Esophagus (tissue), 2 donors: ENCODE data around the gene BAG1. TPM values are rescaled to one million over a fixed set of nuclear protein-coding genes. Genes with fewer than 3 reads are reported as not detected.

ENCODE experiments used
- H3K27ac ChIP-seq, 2 donors: one replicate each; pipeline ENCODE4 v1.5.1; 2013; ENCODE audit warnings: low read depth in 2 of 2, mild to moderate bottlenecking in 2 of 2, inconsistent platforms in 1 of 2, low read length in 1 of 2, moderate library complexity in 1 of 2
- H3K27me3 ChIP-seq, 2 donors: one replicate each; pipeline ENCODE4 v1.6.1; 2013; ENCODE audit warnings: low read length in 2 of 2, control low read depth in 1 of 2, mild to moderate bottlenecking in 1 of 2; ENCODE audit not compliant: insufficient read depth in 2 of 2, control insufficient read depth in 1 of 2
- H3K36me3 ChIP-seq, 2 donors: one replicate each; pipeline ENCODE4 v1.6.1; 2013; ENCODE audit warnings: low read length in 1 of 2; ENCODE audit not compliant: control insufficient read depth in 2 of 2, insufficient read depth in 2 of 2
- H3K4me1 ChIP-seq, 2 donors: one replicate each; pipeline ENCODE4 v1.6.1; 2013; ENCODE audit warnings: low read length in 1 of 2; ENCODE audit not compliant: control insufficient read depth in 2 of 2, insufficient read depth in 2 of 2
- H3K4me3 ChIP-seq, 2 donors: one replicate each; pipeline ENCODE4 v1.5.1; 2013; ENCODE audit warnings: low read length in 2 of 2, mild to moderate bottlenecking in 2 of 2, low read depth in 1 of 2, moderate library complexity in 1 of 2
- H3K9me3 ChIP-seq, 2 donors: one replicate each; pipeline ENCODE4 v1.6.1; 2013; ENCODE audit warnings: mild to moderate bottlenecking in 2 of 2, low read depth in 1 of 2, low read length in 1 of 2, moderate library complexity in 1 of 2; ENCODE audit not compliant: control insufficient read depth in 2 of 2, insufficient read depth in 1 of 2
- WGBS, 2 donors: extraction: QIAGEN DNeasy Blood & Tissue Kit; methylation state at CpG; one replicate each; pipeline ENCODE4 v1.1.7; 2013; 5-methylcytosine and 5-hydroxymethylcytosine counted together
- polyA plus RNA-seq, 2 donors: library from polyadenylated mRNA; stranded (reverse); fragments of 200-250 nt; gene quantifications; one replicate each; pipeline ENCODE4 v1.2.3, GENCODE V29; 2013
- donor health status: healthy with polysubstance abuse.
- donor health status: Bipolar disorder and iron deficiency.

The BAG1 gene
- 100 to 1,000 TPM in 1 of 2 donors, 10 to 100 TPM in 1; 63.5 to 102 TPM for polyA plus RNA-seq

GRCh38 chr9:33264473-33265177 is at the start of gene BAG1, which contains the start of gene CHMP5:
TSS of gene BAG1 (minus strand) at chr9:33264708.
TSS of gene CHMP5 (plus strand) at chr9:33265049. CDS start at chr9:33265079, 30 bp downstream.
- H3K27me3 ChIP-seq, result no peaks in the 10 kb centered on the region
- H3K4me3 ChIP-seq, result peak within 1 kb of the TSS; percentile 97 to 98
- WGBS, 2 donors, result 0 to 1% methylated on average over 31 to 67 of the region's 67 CpGs
- peak within 1 kb of the TSS; percentile 95 to 96 for H3K27ac ChIP-seq
- peaks cover 4% of the 10 kb centered on the region in 2 donors for H3K36me3 ChIP-seq
- H3K4me1 ChIP-seq, result peaks cover 2 to 6% of the 10 kb centered on the region in 2 donors
- H3K9me3 ChIP-seq, result no peaks in the 10 kb centered on the region

GRCh38 chr9:33311953-33312352 is 47.4 kb upstream of the BAG1 start:
- WGBS, 2 donors, result 73 to 81% methylated on average over 2 of the region's 2 CpGs

GRCh38 chr9:33310748-33311147 is 46.2 kb upstream of the BAG1 start:
- Histone ChIP-seq H3K27ac (no peak overlapping the region), H3K36me3 (peaks cover 29 to 31% of the 10 kb centered on the region in 2 donors), H3K27me3 (no peaks in the 10 kb centered on the region), H3K9me3 (no peaks in the 10 kb centered on the region), H3K4me3 (no peak overlapping the region), H3K4me1 (peaks cover 0 to 3% of the 10 kb centered on the region in 2 donors)
- WGBS, 2 donors, result 50 to 66% methylated on average over 2 of the region's 2 CpGs

More at GRCh38 chr9:33311953-33312352, 47.4 kb upstream of the BAG1 start:
- H3K36me3 ChIP-seq, result peaks cover 22 to 23% of the 10 kb centered on the region in 2 donors
- H3K9me3 ChIP-seq, result no peaks in the 10 kb centered on the region
- H3K27ac ChIP-seq, result no peak overlapping the region
- no peaks in the 10 kb centered on the region for H3K27me3 ChIP-seq
- H3K4me3 ChIP-seq, result no peak overlapping the region
- peaks cover 0 to 3% of the 10 kb centered on the region in 2 donors for H3K4me1 ChIP-seq

- WGBS, 2 donors, result 45 to 67% methylated on average over 1 of the region's 1 CpG
- Histone ChIP-seq H3K27ac (no peak overlapping the region), H3K36me3 (peaks cover 36% of the 10 kb centered on the region in 2 donors), H3K4me3 (no peak overlapping the region), H3K4me1 (peaks cover 0 to 3% of the 10 kb centered on the region in 2 donors), H3K27me3 (no peaks in the 10 kb centered on the region), H3K9me3 (no peaks in the 10 kb centered on the region)
Measured at GRCh38 chr9:33309903-33310302, 45.4 kb upstream of the BAG1 start.

- peaks cover 38 to 39% of the 10 kb centered on the region in 2 donors for H3K36me3 ChIP-seq
- no peaks in the 10 kb centered on the region for H3K9me3 ChIP-seq
- no peak overlapping the region for H3K4me3 ChIP-seq
- H3K27ac ChIP-seq, result no peak overlapping the region
- WGBS, 2 donors, result 77 to 92% methylated on average over 1 of the region's 1 CpG
- peaks cover 0 to 3% of the 10 kb centered on the region in 2 donors for H3K4me1 ChIP-seq
- H3K27me3 ChIP-seq, result no peaks in the 10 kb centered on the region
Measured at GRCh38 chr9:33307067-33307466, 42.6 kb upstream of the BAG1 start.

- H3K27ac ChIP-seq, result no peak overlapping the region
- H3K4me1 ChIP-seq, result peaks cover 0 to 3% of the 10 kb centered on the region in 2 donors
- H3K4me3 ChIP-seq, result no peak overlapping the region
- no peaks in the 10 kb centered on the region for H3K27me3 ChIP-seq
- peaks cover 34 to 35% of the 10 kb centered on the region in 2 donors for H3K36me3 ChIP-seq
- 88 to 94% methylated on average over 3 of the region's 3 CpGs for WGBS, 2 donors
- H3K9me3 ChIP-seq, result no peaks in the 10 kb centered on the region
Measured at GRCh38 chr9:33306037-33306436, 41.5 kb upstream of the BAG1 start.

- H3K4me1 ChIP-seq, result peaks cover 0 to under 1% of the 10 kb centered on the region in 2 donors
- H3K27ac ChIP-seq, result no peak overlapping the region
- peaks cover 32 to 34% of the 10 kb centered on the region in 2 donors for H3K36me3 ChIP-seq
- no peak overlapping the region for H3K4me3 ChIP-seq
- no peaks in the 10 kb centered on the region for H3K27me3 ChIP-seq
- 94 to 100% methylated on average over 1 of the region's 1 CpG for WGBS, 2 donors
- no peaks in the 10 kb centered on the region for H3K9me3 ChIP-seq
Measured at GRCh38 chr9:33304362-33304761, 39.9 kb upstream of the BAG1 start.

GRCh38 chr9:33300546-33300945 is 36.0 kb upstream of the BAG1 start:
- Histone ChIP-seq H3K36me3 (peaks cover 19% of the 10 kb centered on the region in 2 donors), H3K27ac (peak overlapping the region in 1 of 2 donors; percentile 7), H3K4me3 (no peak overlapping the region), H3K27me3 (no peaks in the 10 kb centered on the region), H3K9me3 (no peaks in the 10 kb centered on the region), H3K4me1 (peaks cover 0 to 2% of the 10 kb centered on the region in 2 donors)
- 68 to 76% methylated on average over 2 of the region's 2 CpGs for WGBS, 2 donors

- 50 to 60% methylated on average over 1 of the region's 1 CpG for WGBS, 2 donors
Measured at GRCh38 chr9:33297432-33297831, 32.9 kb upstream of the BAG1 start.

GRCh38 chr9:33295571-33295970 is 31.1 kb upstream of the BAG1 start:
- no peak overlapping the region for H3K27ac ChIP-seq
- H3K4me1 ChIP-seq, result peaks cover 0 to 2% of the 10 kb centered on the region in 2 donors
- no peaks in the 10 kb centered on the region for H3K9me3 ChIP-seq
- no peak overlapping the region for H3K4me3 ChIP-seq
- H3K36me3 ChIP-seq, result peaks cover 8 to 16% of the 10 kb centered on the region in 2 donors
- 90% methylated on average over 2 of the region's 2 CpGs for WGBS, 2 donors
- no peaks in the 10 kb centered on the region for H3K27me3 ChIP-seq

More at GRCh38 chr9:33297432-33297831, 32.9 kb upstream of the BAG1 start:
- Histone ChIP-seq H3K4me3 (no peak overlapping the region), H3K36me3 (peaks cover 8 to 12% of the 10 kb centered on the region in 2 donors), H3K9me3 (no peaks in the 10 kb centered on the region), H3K4me1 (peaks cover 0 to 2% of the 10 kb centered on the region in 2 donors), H3K27me3 (no peaks in the 10 kb centered on the region), H3K27ac (no peak overlapping the region)
